MCF 10A (cell line): ENCODE results near the gene PISD. TPM values are rescaled to one million over a fixed set of nuclear protein-coding genes. Genes with fewer than 3 reads are reported as not detected.

Source experiments
- BruUV-seq: library from RNA; stranded (reverse); fragments of 400-500 nt; replicated peaks from 2 replicates; lab custom pipeline; 2021; lab: Mats Ljungman, UMichigan
- CTCF ChIA-PET: fragments of 300-600 bp; sonication (Branson Sonifier 250); formaldehyde crosslinking; extraction: SDS; loops from one replicate; lab custom pipeline; 2021; ENCODE audit warnings: antibody characterized with exemption, inconsistent platforms; lab: Yijun Ruan, JAX
- POLR2A ChIA-PET: fragments of 300-600, 350-650 bp; sonication (Branson Sonifier 250); formaldehyde crosslinking; extraction: SDS; loops from one replicate; lab custom pipeline; 2020; ENCODE audit warnings: antibody characterized with exemption, inconsistent platforms; lab: Yijun Ruan, JAX
- DNase-seq: peaks from one replicate; pipeline ENCODE4 v3.0.0-alpha.2; 2018; ENCODE audit not compliant: unreplicated experiment
- H3K27ac Mint-ChIP-seq: one replicate; pipeline ENCODE4 v1.8.0; 2022; ENCODE audit warnings: mild to moderate bottlenecking, low read depth, mixed read lengths; ENCODE audit not compliant: unreplicated experiment
- H3K27me3 Mint-ChIP-seq: one replicate; pipeline ENCODE4 v1.8.0; 2022; ENCODE audit warnings: mixed read lengths; ENCODE audit not compliant: insufficient read depth, unreplicated experiment
- H3K36me3 Mint-ChIP-seq: one replicate; pipeline ENCODE4 v1.8.0; 2022; ENCODE audit warnings: mild to moderate bottlenecking, moderate library complexity, mixed read lengths; ENCODE audit not compliant: insufficient read depth, unreplicated experiment
- H3K4me1 Mint-ChIP-seq: one replicate; pipeline ENCODE4 v1.8.0; 2022; ENCODE audit warnings: mixed read lengths; ENCODE audit not compliant: insufficient read depth, unreplicated experiment
- H3K4me3 Mint-ChIP-seq: one replicate; pipeline ENCODE4 v1.8.0; 2022; ENCODE audit warnings: mild to moderate bottlenecking, moderate library complexity, mixed read lengths; ENCODE audit not compliant: unreplicated experiment
- H3K9me3 Mint-ChIP-seq: one replicate; pipeline ENCODE4 v1.8.0; 2022; ENCODE audit warnings: mixed read lengths; ENCODE audit not compliant: unreplicated experiment
- intact Hi-C: fragments of 100-400 bp; cut with micrococcal nuclease; formaldehyde crosslinking; loops from 2 replicates; pipeline ENCODE4 v1.14.1; 2022
- total RNA-seq: library from RNA; stranded (reverse); gene quantifications from 2 replicates; pipeline ENCODE4 v1.2.3, GENCODE V29; 2022
- TF ChIP-seq, protein P1 (sequence below): fragments of 200-600 bp; IDR thresholded peaks from one replicate; pipeline ENCODE4 v1.8.0; 2022; ENCODE audit warnings: antibody characterized with exemption, mild to moderate bottlenecking; ENCODE audit not compliant: unreplicated experiment

The PISD gene
- total RNA-seq, 1 experiment from 2014 or later: 48.2 TPM

DNA sequence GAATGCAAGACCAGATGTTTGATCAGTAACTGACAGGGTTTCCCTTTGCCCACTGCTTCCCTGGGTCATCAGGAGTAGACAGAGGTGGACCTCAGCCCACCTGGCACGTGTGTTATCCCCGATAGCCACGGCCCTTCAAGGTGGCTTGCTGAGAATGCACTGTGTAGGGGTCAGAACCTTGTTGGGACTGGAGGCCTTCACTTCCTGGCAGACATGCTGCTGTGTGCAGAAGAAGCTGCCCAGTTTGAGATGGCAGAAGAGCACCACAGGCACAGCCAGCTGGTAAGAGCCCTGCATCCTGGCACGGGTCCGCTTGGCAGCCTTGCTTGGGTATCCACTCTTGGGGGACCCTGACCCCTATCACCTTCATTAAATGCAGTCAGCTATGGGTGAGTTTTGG, 83.8 kb downstream of the PISD start:
- TF ChIP-seq, protein P1, sequence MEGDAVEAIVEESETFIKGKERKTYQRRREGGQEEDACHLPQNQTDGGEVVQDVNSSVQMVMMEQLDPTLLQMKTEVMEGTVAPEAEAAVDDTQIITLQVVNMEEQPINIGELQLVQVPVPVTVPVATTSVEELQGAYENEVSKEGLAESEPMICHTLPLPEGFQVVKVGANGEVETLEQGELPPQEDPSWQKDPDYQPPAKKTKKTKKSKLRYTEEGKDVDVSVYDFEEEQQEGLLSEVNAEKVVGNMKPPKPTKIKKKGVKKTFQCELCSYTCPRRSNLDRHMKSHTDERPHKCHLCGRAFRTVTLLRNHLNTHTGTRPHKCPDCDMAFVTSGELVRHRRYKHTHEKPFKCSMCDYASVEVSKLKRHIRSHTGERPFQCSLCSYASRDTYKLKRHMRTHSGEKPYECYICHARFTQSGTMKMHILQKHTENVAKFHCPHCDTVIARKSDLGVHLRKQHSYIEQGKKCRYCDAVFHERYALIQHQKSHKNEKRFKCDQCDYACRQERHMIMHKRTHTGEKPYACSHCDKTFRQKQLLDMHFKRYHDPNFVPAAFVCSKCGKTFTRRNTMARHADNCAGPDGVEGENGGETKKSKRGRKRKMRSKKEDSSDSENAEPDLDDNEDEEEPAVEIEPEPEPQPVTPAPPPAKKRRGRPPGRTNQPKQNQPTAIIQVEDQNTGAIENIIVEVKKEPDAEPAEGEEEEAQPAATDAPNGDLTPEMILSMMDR: no peak
- no peak for DNase-seq
- H3K27ac Mint-ChIP-seq: no peak overlapping the region
- intact Hi-C loops: no loop called here
- H3K36me3 Mint-ChIP-seq: peaks cover 41% of the 10 kb centered on the region
- H3K27me3 Mint-ChIP-seq: no peaks in the 10 kb centered on the region
- CTCF ChIA-PET: interaction anchor here (1.9 kb wide), 1 partner anchor 21 kb away, joined by 9 read pairs; no protein-coding TSS in a partner anchor
- no peaks in the 10 kb centered on the region for H3K9me3 Mint-ChIP-seq
- POLR2A ChIA-PET: no interaction called here
- no peaks in the 10 kb centered on the region for H3K4me1 Mint-ChIP-seq
- no TSS peak for BruUV-seq
- H3K4me3 Mint-ChIP-seq: no peak overlapping the region

DNA sequence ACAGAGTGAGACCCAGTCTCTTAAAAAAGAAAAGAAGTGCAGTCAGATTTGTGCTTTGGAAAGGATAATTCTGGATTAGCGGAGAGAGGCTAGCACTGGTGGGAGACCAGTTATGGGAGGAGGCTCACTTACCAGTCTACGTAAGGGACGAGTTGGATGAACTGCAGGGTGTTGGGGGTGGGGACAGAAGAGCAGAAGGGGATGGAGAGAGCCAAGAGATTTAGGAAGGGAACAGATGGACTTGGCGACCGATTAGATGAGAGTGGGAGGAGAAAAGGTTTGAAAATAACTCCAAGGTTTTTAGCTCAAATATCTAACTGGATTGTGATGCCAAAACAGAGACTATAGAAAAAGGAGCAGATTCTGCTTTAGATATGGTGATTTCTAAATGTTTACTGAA, 84.3 kb downstream of the PISD start:
- intact Hi-C loops: no loop called here
- DNase-seq: no peak
- no peak overlapping the region for H3K4me3 Mint-ChIP-seq
- TF ChIP-seq, protein P1: no peak
- POLR2A ChIA-PET: no interaction called here
- H3K36me3 Mint-ChIP-seq: peaks cover 41% of the 10 kb centered on the region
- H3K27ac Mint-ChIP-seq: no peak overlapping the region
- BruUV-seq: no TSS peak
- H3K4me1 Mint-ChIP-seq: no peaks in the 10 kb centered on the region
- CTCF ChIA-PET: interaction anchor here (0.6 to 1.9 kb wide), 2 partner anchors 13 to 21 kb away, joined by 3 to 9 read pairs; no protein-coding TSS in a partner anchor
- H3K27me3 Mint-ChIP-seq: no peaks in the 10 kb centered on the region
- no peaks in the 10 kb centered on the region for H3K9me3 Mint-ChIP-seq

DNA sequence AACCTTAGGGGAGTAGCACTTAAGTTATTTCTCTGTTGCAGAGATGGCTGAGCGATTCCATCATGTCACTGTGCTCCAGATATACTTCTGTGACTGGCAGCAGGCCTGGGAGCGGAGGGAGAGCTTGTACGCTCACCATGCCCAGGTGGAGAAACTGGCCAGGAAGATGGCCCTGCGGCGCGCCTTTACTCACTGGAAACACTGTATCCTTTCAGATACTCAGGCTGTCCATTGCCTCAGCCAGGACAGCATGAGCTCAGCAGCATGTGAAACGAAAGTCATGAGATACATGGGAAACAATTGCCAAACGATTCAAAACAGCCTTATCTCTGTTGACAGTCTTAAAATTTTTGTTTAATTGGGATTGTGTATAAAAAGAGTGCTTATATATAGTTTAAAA, 86.8 kb downstream of the PISD start:
- no peaks in the 10 kb centered on the region for H3K27me3 Mint-ChIP-seq
- no peak for DNase-seq
- ChIA-PET POLR2A (no interaction called here), CTCF (interaction anchor here (0.8 to 1.2 kb wide), 3 partner anchors 13 to 48 kb away, joined by 3 read pairs; no protein-coding TSS in a partner anchor)
- no peak overlapping the region for H3K4me3 Mint-ChIP-seq
- intact Hi-C loops: no loop called here
- no peaks in the 10 kb centered on the region for H3K4me1 Mint-ChIP-seq
- H3K27ac Mint-ChIP-seq: no peak overlapping the region
- H3K9me3 Mint-ChIP-seq: no peaks in the 10 kb centered on the region
- H3K36me3 Mint-ChIP-seq: peaks cover 30% of the 10 kb centered on the region
- TF ChIP-seq, protein P1: no peak
- no TSS peak for BruUV-seq

DNA sequence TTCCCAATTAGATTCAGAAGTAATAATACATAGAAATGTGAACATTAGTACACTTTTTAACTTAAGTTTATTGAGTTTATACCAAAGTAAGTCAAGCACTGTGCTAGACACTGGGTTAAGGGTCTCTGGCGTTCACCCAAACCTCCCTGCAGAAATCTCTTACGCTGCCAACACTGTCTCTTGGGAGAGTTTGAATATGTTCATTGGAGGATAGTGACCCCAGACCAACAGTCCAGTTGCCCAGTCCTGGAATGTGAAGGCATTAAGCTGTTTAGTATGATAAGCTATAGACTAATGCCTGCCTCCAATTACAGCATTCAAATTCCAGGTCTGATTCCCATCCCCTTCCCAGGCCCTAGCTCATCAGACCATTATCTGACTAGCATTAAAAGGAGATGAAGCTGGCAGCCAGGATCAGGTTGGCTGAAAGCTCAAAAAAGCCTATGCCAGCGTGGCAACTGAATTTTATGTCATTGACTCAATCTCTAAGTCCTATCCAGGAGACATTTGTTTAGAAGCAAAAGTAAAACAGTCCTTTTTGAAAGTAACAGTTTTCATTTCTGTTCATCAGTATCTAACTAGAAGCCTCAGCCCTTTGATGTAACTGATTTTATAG, 87.9 kb downstream of the PISD start:
- TF ChIP-seq, protein P1: no peak
- H3K4me1 Mint-ChIP-seq: no peaks in the 10 kb centered on the region
- BruUV-seq: no TSS peak
- no peaks in the 10 kb centered on the region for H3K9me3 Mint-ChIP-seq
- ChIA-PET CTCF (interaction anchor here (0.8 kb wide), 1 partner anchor 49 kb away, joined by 3 read pairs; no protein-coding TSS in a partner anchor), POLR2A (no interaction called here)
- intact Hi-C loops: no loop called here
- no peak for DNase-seq
- peaks cover 26% of the 10 kb centered on the region for H3K36me3 Mint-ChIP-seq
- H3K27ac Mint-ChIP-seq: no peak overlapping the region
- no peak overlapping the region for H3K4me3 Mint-ChIP-seq
- no peaks in the 10 kb centered on the region for H3K27me3 Mint-ChIP-seq
